BJ (cell line): ENCODE measurements around the gene TIA1. TPM values are rescaled to one million over a fixed set of nuclear protein-coding genes. Genes with fewer than 3 reads are reported as not detected.
"Not testable (repeated sequence)": the region's sequence is repeated elsewhere in the genome, so short reads cannot be mapped to it uniquely, and the experiment has no call there.

Experiments used
- CTCF ChIA-PET: fragments of 350-600 bp; formaldehyde crosslinking; extraction: SDS; loops from one replicate; lab custom pipeline; 2021; ENCODE audit warnings: antibody characterized with exemption, inconsistent platforms; lab: Yijun Ruan, JAX
- POLR2A ChIA-PET: fragments of 300-600 bp; sonication (Branson Sonifier 250); formaldehyde crosslinking; extraction: SDS; loops from one replicate; lab custom pipeline; 2021; ENCODE audit warnings: antibody characterized with exemption; lab: Charles Lee
- DNase-seq: peaks from one replicate; pipeline ENCODE4 v3.0.0-alpha.2; 2011; ENCODE audit warnings: low read depth
- H3K27me3 ChIP-seq: 2 replicates; pipeline ENCODE4 v1.6.0; 2011; ENCODE audit warnings: low read length; ENCODE audit not compliant: control insufficient read depth, insufficient read depth
- H3K36me3 ChIP-seq: 2 replicates; pipeline ENCODE4 v1.5.1; 2011; ENCODE audit warnings: low read length; ENCODE audit not compliant: control insufficient read depth, insufficient read depth
- H3K4me3 ChIP-seq: 2 replicates; pipeline ENCODE4 v1.5.1; 2011; ENCODE audit warnings: low read depth, mild to moderate bottlenecking, control low read depth, low read length
- CTCF ChIP-seq: IDR thresholded peaks from 2 replicates; pipeline ENCODE4 v1.5.1; 2011; ENCODE audit warnings: low read depth, mild to moderate bottlenecking, control low read depth, inconsistent platforms, low read length, moderate library complexity; ENCODE audit not compliant: insufficient read depth
- polyA minus RNA-seq: library from RNA; depleted of rRNA, polyadenylated mRNA; stranded (reverse); fragments of >200 nt; gene quantifications from 2 replicates; pipeline ENCODE4 v1.2.3, GENCODE V29; 2011; rRNA and poly(A)+ RNA removed
- polyA plus RNA-seq: library from polyadenylated mRNA; depleted of rRNA; stranded (reverse); fragments of >200 nt; gene quantifications from 2 replicates; pipeline ENCODE4 v1.2.3, GENCODE V29; 2011; rRNA removed

The TIA1 gene
- polyA plus RNA-seq (60.1 and 93.8 TPM in 2 replicates), polyA minus RNA-seq (51.2 and 82.3 TPM in 2 replicates)

- H3K4me3 ChIP-seq = peak within 1 kb of the TSS; percentile 84
- H3K27me3 ChIP-seq = no peaks in the 10 kb centered on the region
- H3K36me3 ChIP-seq = no peaks in the 10 kb centered on the region
- ChIA-PET CTCF (interaction anchor here (1.1 kb wide), 1 partner anchor 12 kb away, joined by 3 read pairs; no protein-coding TSS in a partner anchor), POLR2A (interaction anchor here (0.5 to 0.6 kb wide), 2 partner anchors 11 to 628 kb away, joined by 3 to 8 read pairs; no protein-coding TSS in a partner anchor)
- TF ChIP-seq CTCF = no peak
- peak; percentile 90 for DNase-seq
Observed at GRCh38 chr2:70248181-70248847, at the start of gene TIA1. TSS of gene TIA1 (minus strand) at chr2:70248628. CDS start at chr2:70248430, 198 bp downstream.

- H3K27me3 ChIP-seq, DNase-seq, POLR2A ChIA-PET, H3K36me3 ChIP-seq, H3K4me3 ChIP-seq, CTCF ChIA-PET: not testable (repeated sequence)
Observed at GRCh38 chr2:70297828-70298227, 49.4 kb upstream of the TIA1 start.

GRCh38 chr2:70283500-70284191 is 35.2 kb upstream of the TIA1 start:
- DNase-seq = no peak
- H3K27me3 ChIP-seq = no peaks in the 10 kb centered on the region
- no peak overlapping the region for H3K4me3 ChIP-seq
- CTCF ChIA-PET = interaction anchor here (0.8 to 1.4 kb wide), 2 partner anchors 10 to 343 kb away, joined by 3 read pairs; partner anchors contain the start of gene SNRPG
- TF ChIP-seq CTCF = no peak
- H3K36me3 ChIP-seq = peaks cover 3% of the 10 kb centered on the region
- POLR2A ChIA-PET = no interaction called here

GRCh38 chr2:70282439-70282838 is 34.0 kb upstream of the TIA1 start:
- TF ChIP-seq CTCF = no peak
- Histone ChIP-seq H3K36me3 (peaks cover 3% of the 10 kb centered on the region), H3K27me3 (no peaks in the 10 kb centered on the region), H3K4me3 (no peak overlapping the region)
- ChIA-PET POLR2A (no interaction called here), CTCF (no interaction called here)
- DNase-seq = no peak

- Histone ChIP-seq H3K4me3 (no peak overlapping the region), H3K27me3 (no peaks in the 10 kb centered on the region), H3K36me3 (peaks cover 3% of the 10 kb centered on the region)
- ChIA-PET POLR2A (no interaction called here), CTCF (interaction anchor here (1.2 to 1.4 kb wide), 2 partner anchors 21 kb away, joined by 3 to 6 read pairs; partner anchors contain the start of gene FAM136A)
- no peak for TF ChIP-seq CTCF
- no peak for DNase-seq
Observed at GRCh38 chr2:70280242-70280798, 31.9 kb upstream of the TIA1 start.
